Measurements from ENCODE around the gene CD8B.
A peak's percentile ranks its signal among the peaks of the same experiment; 100 is the strongest.
"Not testable (repeated sequence)": the region's sequence is repeated elsewhere in the genome, so short reads cannot be mapped to it uniquely, and the experiment has no call there.

Gene CD8B

DNA sequence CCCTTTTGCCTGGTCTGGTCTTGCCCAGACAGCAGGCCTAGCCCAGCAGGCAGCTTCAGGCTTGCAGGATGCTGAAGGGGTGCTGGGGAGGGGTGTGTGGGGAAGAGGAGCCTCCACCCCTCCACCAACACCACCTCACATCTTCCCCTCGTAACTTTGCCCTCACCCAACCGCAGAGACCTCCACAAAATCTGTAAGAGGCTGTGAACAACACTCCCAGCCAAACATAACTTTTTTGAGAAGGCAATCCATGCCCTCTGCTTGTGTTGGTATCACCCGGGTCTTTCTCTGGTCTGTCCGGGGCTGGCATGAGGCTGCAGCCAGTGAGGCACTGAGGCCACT lies 26.2 kb downstream of the CD8B start:
- DNase-seq = not testable (repeated sequence)

DNA sequence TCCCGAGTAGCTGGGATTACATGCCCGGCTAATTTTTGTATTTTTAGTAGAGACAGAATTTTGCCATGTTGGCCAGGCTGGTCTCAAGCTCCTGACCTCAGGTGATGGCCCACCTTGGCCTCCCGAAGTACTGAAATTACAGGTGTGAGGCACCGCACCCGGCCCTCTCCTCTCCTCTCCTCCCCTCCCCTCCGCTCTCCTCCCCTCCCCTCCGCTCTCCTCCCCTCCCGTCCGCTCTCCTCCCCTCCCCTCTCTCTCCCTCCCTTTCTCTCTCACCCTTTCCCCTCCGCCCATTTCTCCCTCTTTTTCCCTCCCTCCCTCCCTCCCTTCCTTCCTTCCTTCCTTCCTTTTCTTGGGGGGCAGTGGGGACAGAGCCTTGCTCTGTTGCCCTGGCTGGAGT lies 28.4 kb downstream of the CD8B start:
- DNase-seq = no peak

GRCh38 chr2:86832334-86833096 lies 29.2 kb downstream of the CD8B start:
- DNase-seq = no peak

DNA sequence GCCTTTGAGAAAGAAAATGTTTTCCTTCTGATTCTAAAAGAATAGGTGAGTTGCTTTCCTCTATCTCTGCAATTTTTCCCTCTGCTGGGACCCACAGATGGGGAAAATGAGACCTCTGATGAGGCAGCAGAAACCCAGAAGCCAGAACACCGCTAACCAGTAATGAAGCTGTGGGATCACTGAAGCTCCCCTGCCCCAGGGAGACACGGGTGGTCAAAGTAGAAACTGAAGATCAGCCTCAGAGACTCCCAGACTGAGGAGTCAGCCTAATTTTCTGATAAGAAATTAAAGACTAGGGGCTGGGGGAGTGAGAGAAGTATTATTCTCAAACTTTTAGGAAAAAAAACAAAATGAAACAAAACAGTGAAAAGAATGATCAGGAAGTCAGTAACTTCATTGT lies 30.1 kb downstream of the CD8B start:
- DNase-seq = no peak

- DNase-seq = no peak
These were observed 34.7 kb downstream of the CD8B start for GRCh38 chr2:86826951-86827350.

- DNase-seq = no peak
These were observed 35.8 kb downstream of the CD8B start for GRCh38 chr2:86825693-86826381.

- DNase-seq = no peak
These were observed 36.5 kb downstream of the CD8B start for GRCh38 chr2:86825036-86825692.

GRCh38 chr2:86822668-86823345 lies 38.9 kb downstream of the CD8B start:
- no peak for DNase-seq

DNA sequence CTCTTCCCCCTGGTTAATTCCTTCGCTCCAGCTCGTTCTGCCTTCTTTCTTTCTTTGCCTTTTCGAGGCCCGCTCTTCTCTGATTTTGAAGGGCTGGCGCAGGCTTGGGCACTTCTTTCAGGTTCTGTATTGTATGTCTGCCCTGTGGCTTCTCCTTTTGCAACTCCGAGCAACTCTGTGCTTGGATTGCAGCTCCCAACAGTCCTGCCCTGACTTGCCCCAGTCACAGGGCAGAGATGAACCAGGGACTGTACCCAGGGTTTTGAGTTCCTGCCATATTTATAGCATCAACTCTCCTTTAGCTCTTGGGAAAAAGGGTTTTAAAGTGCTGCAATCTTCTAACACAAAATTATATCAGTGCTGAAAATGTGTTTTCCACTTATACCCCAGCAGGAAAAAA lies 39.8 kb downstream of the CD8B start:
- DNase-seq = no peak

DNA sequence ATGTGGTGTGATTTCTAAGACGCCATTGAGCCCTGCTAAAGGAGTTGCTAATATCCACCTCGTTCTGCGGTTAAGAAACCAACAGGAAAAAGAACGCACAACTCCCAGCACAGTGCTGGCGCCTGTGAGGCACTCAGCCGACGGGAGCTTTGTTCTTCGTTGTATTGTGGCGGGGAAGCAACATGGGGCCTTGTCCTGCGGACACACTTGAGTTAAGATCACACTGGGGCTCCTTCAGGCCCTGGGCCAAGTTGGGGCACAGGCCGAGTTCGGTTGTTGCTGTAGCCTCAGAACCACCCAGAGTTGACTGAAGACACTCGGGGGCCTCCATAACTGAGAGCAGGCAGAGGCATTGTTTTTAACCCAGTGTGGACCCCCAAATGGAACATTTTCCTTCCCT lies 40.4 kb downstream of the CD8B start:
- DNase-seq = no peak

GRCh38 chr2:86818957-86819356 lies 42.7 kb downstream of the CD8B start:
- DNase-seq = no peak

GRCh38 chr2:86818114-86818801 lies 43.4 kb downstream of the CD8B start:
- no peak for DNase-seq

DNA sequence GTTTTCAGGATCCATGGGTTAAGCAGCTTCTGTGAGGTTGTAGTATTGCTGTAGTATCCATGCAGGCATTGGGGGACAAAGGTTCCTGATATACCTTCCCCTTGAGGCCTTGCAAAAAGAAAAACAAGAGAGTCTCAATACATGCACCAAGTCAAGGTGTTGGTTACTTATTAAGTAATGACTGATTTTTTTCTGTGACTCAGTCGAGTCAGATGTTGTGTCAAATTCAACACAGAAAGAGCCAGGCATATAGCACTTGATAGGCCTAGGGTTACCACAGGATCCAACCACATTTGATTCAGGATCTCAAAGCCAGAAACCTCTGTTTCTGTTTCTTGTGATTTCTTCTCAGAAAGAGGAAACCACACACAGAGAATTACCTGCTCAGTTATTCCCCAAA lies 46.1 kb downstream of the CD8B start:
- no peak for DNase-seq

DNA sequence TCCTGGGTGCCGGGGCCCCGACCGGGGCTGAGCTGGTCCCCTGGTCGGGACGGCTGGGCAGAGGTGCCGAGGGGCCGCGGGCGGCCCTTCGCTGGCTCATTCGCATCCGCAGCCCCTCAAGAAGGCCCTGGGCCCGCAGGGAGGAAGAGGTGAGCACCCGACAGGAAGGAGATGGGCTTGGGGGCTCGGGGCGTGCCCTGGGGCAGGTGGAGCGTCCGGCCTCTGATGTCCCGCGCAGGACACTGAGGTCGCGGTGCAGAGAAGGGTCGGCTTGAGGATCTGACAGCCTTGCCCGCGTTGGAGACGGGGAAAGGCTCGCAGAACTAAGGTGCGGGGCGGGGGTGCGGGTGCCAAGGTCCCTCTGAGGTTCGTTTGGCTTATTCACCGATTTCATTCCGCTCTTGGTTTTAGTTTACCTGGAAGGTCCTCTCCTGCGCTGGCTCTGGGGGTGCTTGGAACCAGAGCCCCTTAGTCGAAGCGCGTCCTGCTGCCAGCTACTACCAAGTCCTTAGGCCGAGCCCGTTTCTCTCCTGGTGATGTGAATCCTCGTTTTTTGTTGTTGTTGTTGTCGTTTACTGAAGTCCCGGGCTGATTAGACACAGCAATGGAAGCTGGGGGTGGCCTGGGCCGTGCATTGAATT lies 52.1 kb downstream of the CD8B start:
- DNase-seq = no peak

DNA sequence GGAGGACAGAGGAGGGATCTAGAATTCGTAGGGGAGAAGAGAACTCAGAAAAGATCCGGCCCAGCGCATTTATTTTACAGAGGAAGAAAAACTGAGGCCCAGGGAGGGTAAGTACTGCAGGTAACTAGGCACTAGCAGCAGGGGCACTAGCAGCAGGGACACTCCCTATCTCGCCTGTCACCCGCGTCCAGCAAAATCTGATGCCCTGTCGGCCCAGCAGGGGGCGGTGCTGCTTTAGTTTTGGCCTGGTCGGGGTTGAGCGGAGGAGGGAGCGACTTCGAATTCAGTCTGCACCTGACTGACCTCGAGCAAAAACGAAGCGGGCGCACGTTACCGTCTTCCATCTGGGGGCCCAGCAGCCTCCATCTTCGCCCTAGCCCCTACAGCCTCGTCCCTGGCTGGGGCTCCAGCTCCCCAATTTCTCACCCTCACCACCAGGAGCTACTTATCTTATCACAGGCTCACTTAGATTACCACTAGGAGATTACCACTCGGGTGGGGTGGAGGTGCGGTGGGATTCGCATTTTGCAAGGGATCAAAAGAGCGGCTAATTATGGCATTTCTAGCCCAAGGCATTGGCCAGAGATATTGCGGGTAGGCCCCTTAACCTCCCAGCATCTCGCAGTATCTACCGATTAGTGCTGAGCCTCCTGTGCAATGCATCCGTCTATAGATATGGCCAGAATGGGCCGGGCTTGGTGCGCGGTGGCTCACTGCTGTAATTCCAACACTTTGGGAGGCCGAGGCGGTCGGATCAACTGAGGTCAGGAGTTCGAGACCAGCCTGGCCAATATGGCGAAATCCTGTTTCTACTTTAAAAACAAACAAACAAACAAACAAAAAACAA lies 53.1 kb downstream of the CD8B start:
- peak; percentile 65 for DNase-seq

- DNase-seq = peak; percentile 7
These were observed 54.0 kb downstream of the CD8B start for GRCh38 chr2:86807468-86808275.

- no peak for DNase-seq
These were observed 54.6 kb downstream of the CD8B start for GRCh38 chr2:86807133-86807467.

- DNase-seq = no peak
These were observed 55.4 kb downstream of the CD8B start for GRCh38 chr2:86806059-86806857.

- DNase-seq = no peak
These were observed 60.7 kb downstream of the CD8B start for GRCh38 chr2:86800856-86801567.

Data from fibroblast of skin of abdomen (primary cell).